HFFc6 (cell line): ENCODE measurements around the gene BTBD1. TPM values are rescaled to one million over a fixed set of nuclear protein-coding genes. Genes with fewer than 3 reads are reported as not detected.
"Not testable (repeated sequence)": the region's sequence is repeated elsewhere in the genome, so short reads cannot be mapped to it uniquely, and the experiment has no call there.

Experiments
- DNase-seq: peaks from one replicate; pipeline ENCODE4 v3.0.0-alpha.2; 2018
- H3K27ac Mint-ChIP-seq: 2 replicates; pipeline ENCODE4 v1.8.0; 2020; ENCODE audit warnings: mild to moderate bottlenecking, mixed read lengths
- H3K27me3 Mint-ChIP-seq: 2 replicates; pipeline ENCODE4 v1.8.0; 2021; ENCODE audit warnings: mild to moderate bottlenecking, moderate library complexity, mixed read lengths; ENCODE audit not compliant: insufficient read depth
- H3K36me3 Mint-ChIP-seq: 2 replicates; pipeline ENCODE4 v1.8.0; 2021; ENCODE audit warnings: low read depth, mixed read lengths
- H3K4me1 Mint-ChIP-seq: 2 replicates; pipeline ENCODE4 v1.8.0; 2020; ENCODE audit warnings: low read depth, mixed read lengths
- H3K4me3 Mint-ChIP-seq: 2 replicates; pipeline ENCODE4 v1.8.0; 2020; ENCODE audit warnings: mild to moderate bottlenecking, moderate library complexity, mixed read lengths
- H3K9me3 Mint-ChIP-seq: 2 replicates; pipeline ENCODE4 v1.8.0; 2020; ENCODE audit warnings: mild to moderate bottlenecking, mixed read lengths
- total RNA-seq, 6 experiments: library from RNA; stranded (reverse); fragmentation: NEBNext Ultra II Directional; extraction: Animal tissue kit (Norgen Biotek cat#: 25700); gene quantifications; 2 replicates in 1 of 6; 3 replicates in 5 of 6; pipeline ENCODE4 v1.2.3, GENCODE V29; 2021
- TF ChIP-seq, protein P1 (sequence below): fragments of 200-600 bp; sonication (generic); IDR thresholded peaks from 2 replicates; pipeline ENCODE4 v1.5.0; 2021; ENCODE audit warnings: antibody characterized with exemption, mild to moderate bottlenecking

BTBD1 gene
- total RNA-seq, 6 experiments from 2014 or later = 62.2 to 74.8 (median 69.4) TPM

DNA sequence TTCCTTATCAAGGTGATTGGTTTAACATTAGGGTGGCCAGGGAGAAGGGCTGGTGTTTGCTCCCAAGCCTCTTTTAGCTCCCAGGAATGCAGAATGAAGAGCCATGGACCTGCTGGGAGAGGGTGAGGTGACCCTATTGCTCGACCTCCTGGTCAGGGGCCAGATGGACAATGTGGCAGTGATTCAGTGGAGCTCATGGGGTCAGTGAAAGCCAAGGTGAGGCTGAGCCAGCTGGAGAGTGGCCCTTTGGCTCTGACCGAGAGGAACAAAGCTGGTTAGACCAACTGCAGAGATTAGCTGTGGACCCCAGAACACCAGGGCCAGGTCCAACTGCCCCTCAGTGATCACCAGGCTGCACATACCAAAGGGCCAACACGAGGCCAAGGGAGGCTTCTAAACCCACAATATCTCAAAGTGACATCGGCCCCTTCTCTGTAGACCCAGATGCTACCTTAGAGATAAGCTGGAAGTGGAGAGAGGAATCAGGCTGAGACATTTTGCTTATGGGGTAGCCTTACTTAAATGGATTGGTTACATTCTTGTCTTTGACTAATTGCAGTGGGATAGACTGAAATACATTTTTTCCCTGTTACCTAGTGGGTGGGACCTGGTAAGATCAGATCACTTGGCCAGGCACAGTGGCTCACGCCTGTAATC is 15.8 kb upstream of the BTBD1 start:
- DNase-seq = no peak
- H3K36me3 Mint-ChIP-seq = no peaks in the 10 kb centered on the region
- no peaks in the 10 kb centered on the region for H3K9me3 Mint-ChIP-seq
- peaks cover 27% of the 10 kb centered on the region for H3K27me3 Mint-ChIP-seq
- H3K4me3 Mint-ChIP-seq = no peak overlapping the region
- TF ChIP-seq, protein P1, sequence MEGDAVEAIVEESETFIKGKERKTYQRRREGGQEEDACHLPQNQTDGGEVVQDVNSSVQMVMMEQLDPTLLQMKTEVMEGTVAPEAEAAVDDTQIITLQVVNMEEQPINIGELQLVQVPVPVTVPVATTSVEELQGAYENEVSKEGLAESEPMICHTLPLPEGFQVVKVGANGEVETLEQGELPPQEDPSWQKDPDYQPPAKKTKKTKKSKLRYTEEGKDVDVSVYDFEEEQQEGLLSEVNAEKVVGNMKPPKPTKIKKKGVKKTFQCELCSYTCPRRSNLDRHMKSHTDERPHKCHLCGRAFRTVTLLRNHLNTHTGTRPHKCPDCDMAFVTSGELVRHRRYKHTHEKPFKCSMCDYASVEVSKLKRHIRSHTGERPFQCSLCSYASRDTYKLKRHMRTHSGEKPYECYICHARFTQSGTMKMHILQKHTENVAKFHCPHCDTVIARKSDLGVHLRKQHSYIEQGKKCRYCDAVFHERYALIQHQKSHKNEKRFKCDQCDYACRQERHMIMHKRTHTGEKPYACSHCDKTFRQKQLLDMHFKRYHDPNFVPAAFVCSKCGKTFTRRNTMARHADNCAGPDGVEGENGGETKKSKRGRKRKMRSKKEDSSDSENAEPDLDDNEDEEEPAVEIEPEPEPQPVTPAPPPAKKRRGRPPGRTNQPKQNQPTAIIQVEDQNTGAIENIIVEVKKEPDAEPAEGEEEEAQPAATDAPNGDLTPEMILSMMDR = no peak
- H3K4me1 Mint-ChIP-seq = no peaks in the 10 kb centered on the region
- no peak overlapping the region for H3K27ac Mint-ChIP-seq

DNA sequence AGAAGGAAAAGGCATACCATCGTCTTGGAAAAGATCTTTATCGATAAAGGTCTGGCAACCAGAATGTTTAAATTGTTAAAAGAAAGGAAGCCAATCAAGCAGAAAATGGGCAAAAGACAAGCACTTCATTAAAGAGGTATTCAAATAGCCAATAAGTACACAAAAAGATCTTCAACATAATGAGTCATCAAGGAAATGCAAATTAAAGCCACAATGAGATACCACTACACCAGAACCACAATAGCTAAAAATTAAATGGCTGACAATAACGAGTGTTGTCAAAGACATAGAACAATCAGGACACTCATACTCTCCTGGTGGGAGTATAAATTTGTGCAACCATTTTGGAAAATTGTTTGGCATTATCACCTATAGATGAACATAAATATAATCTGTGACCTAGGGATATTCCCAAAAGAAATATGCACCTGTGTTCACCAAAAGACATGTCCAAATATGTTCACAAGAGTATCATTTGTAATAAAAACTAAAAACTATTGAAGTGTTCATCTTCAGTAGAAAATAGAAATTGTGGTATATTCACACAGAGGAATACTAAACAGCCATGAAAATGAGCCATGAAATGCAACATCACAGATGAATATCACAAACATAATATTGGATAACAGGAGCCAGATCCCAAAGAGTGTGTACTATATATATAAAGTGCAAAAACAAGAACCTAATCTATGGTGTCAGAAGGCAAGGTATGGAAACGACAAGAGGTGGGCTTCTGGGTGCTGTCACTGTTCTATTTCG is 14.4 kb upstream of the BTBD1 start:
- H3K27me3 Mint-ChIP-seq = peaks cover 24% of the 10 kb centered on the region
- no peak overlapping the region for H3K27ac Mint-ChIP-seq
- H3K36me3 Mint-ChIP-seq = no peaks in the 10 kb centered on the region
- no peaks in the 10 kb centered on the region for H3K9me3 Mint-ChIP-seq
- TF ChIP-seq, protein P1 = no peak
- DNase-seq = no peak
- no peaks in the 10 kb centered on the region for H3K4me1 Mint-ChIP-seq
- no peak overlapping the region for H3K4me3 Mint-ChIP-seq

DNA sequence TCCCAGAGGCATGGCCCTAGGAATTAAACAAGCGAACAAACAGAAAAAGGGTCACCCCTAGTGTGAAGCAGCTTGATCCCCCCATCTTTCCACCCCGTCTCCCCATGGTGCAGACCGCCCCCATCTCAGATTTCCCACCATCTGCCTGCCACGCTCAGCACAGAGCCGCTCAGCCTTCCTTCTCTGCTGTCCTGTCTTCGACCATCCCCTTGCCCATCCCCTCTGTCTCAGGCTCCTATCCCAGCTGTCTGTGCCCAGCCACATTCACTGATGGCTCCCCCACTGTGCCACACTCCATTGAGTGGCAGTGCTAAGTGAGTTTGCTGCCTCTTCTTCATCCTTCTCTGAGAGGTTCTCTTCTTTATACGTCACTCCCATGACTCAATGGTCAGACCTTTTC is 11.7 kb upstream of the BTBD1 start:
- peaks cover 13% of the 10 kb centered on the region for H3K36me3 Mint-ChIP-seq
- no peak overlapping the region for H3K27ac Mint-ChIP-seq
- H3K27me3 Mint-ChIP-seq = peaks cover 20% of the 10 kb centered on the region
- H3K4me1 Mint-ChIP-seq = no peaks in the 10 kb centered on the region
- TF ChIP-seq, protein P1 = no peak
- no peak overlapping the region for H3K4me3 Mint-ChIP-seq
- DNase-seq = no peak
- peaks cover 14% of the 10 kb centered on the region for H3K9me3 Mint-ChIP-seq

DNA sequence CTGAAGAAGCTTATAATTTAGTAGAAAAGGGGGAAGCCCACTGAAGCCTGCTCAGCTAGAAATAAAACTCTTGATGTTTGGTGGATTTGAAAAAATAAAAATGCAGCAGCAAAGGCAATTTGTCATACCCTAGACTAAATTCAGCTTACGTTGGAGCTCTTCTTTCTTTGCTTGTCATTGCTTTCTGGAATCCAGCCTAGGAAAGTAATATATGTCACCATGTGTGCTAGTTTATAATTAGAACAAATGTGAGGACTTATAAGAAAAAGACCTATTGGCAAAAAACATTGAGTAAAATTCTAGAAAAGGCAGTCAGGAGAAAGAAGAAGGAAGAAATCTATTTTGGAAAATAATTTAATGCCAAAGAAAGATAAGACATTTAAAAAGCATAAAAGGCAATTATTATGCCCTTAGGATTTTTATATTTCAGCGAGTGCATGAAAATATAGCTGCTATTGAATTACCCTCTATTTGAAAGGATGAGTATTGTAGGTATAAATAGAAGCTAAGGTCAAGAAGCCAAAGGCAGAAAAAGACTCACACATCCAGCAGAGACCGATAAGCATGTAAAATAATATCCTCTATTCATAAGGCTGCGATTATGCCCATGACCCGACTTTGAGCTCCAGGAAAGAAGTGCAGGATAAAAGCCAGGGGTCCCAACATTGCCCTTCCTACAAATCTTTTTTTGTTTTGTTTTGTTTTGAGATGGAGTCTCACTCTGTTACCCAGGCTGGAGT is 10.6 kb upstream of the BTBD1 start:
- Mint-ChIP-seq H3K36me3 (peaks cover 13% of the 10 kb centered on the region), H3K27ac (no peak overlapping the region), H3K9me3 (peaks cover 24% of the 10 kb centered on the region), H3K4me1 (no peaks in the 10 kb centered on the region), H3K27me3 (peaks cover 17% of the 10 kb centered on the region), H3K4me3 (no peak overlapping the region)
- no peak for DNase-seq
- TF ChIP-seq, protein P1 = no peak

DNA sequence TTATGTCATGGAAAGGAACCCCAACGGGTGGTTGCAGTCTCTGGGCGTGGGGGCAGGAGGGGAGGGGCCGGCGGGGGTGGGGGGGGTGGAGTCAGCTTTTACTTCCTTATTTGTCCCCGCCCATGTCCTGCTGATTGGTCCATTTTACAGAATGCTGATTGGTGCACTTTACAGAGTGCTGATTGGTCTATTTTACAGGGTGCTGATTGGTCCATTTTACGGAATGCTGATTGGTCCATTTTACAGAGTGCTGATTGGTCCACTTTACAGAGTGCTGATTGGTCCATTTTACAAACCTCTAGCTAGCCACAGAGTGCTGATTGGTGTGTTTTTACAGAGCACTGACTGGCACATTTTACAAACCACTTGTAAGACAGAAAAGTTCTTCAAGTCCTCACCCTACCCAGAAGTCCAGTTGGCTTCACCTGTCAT is 2.2 kb upstream of the BTBD1 start:
- H3K9me3 Mint-ChIP-seq = peaks cover 24% of the 10 kb centered on the region
- H3K27ac Mint-ChIP-seq, H3K27me3 Mint-ChIP-seq, H3K4me3 Mint-ChIP-seq: not testable (repeated sequence)
- peak; percentile 33 for DNase-seq
- H3K36me3 Mint-ChIP-seq = peaks cover 29% of the 10 kb centered on the region
- H3K4me1 Mint-ChIP-seq = peaks cover 28% of the 10 kb centered on the region
